ENCODE measurements around the gene REEP1.

DNA sequence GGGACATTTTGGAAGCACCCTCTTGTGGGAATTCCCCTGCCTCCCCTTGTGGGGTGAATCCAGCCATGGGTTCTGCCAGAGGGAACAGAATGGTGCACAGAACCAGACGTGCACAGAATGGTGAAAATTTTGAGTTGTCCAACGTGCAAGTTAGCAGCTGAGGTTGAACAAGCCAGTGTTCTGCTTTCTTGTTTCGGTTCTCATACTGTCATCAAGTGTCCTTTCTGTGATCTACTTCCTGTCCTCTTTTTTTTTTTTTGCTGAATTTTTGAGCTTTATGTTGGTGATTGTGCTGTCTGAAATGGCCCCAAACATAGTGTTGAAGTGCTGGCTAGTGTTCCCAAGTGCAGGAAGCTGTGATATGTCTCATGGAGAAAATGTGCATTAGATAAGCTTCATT is 21.5 kb upstream of the REEP1 start:
- TF ChIP-seq CTCF (IDR thresholded peaks at IDR 0.05), result no peak
- TF ChIP-seq POLR2A (IDR thresholded peaks at IDR 0.05), result no peak

Measured in Peyer's patch (tissue), 4 donors.